Spleen (tissue), 11 donors: ENCODE results near the gene DLG3. TPM values are rescaled to one million over a fixed set of nuclear protein-coding genes. Genes with fewer than 3 reads are reported as not detected.
A peak's percentile ranks its signal among the peaks of the same experiment; 100 is the strongest.

Experiments
- DNase-seq: peaks from one replicate; pipeline ENCODE4 v3.0.0-alpha.2; 2020
- H3K27ac ChIP-seq, 8 donors: fragments of 200-600 bp; sonication (generic) in 7 of 8; 1 replicate in 4 of 8; 2 replicates in 4 of 8; pipeline versions ENCODE4 v1.5.0 to v1.8.0; 2016 to 2021; ENCODE audit warnings: inconsistent platforms in 4 of 8, mild to moderate bottlenecking in 4 of 8, moderate library complexity in 1 of 8
- H3K27me3 ChIP-seq, 7 donors: fragments of 200-600 bp; sonication (generic) in 6 of 7; replicated peaks in 1 of 7; 1 replicate in 4 of 7; 2 replicates in 3 of 7; pipeline versions ENCODE4 v1.5.0 to v1.8.0; 2016 to 2021; ENCODE audit warnings: inconsistent platforms in 3 of 7, mild to moderate bottlenecking in 1 of 7
- H3K36me3 ChIP-seq, 6 donors: fragments of 200-600 bp; sonication (generic) in 5 of 6; 1 replicate in 4 of 6; 2 replicates in 2 of 6; pipeline versions ENCODE4 v1.5.0 to v1.8.0; 2016 to 2021; ENCODE audit warnings: inconsistent platforms in 2 of 6
- H3K4me1 ChIP-seq, 6 donors: fragments of 200-600 bp; sonication (generic) in 5 of 6; 1 replicate in 3 of 6; 2 replicates in 3 of 6; pipeline versions ENCODE4 v1.5.0 to v1.8.0; 2016 to 2021; ENCODE audit warnings: inconsistent platforms in 3 of 6
- H3K4me3 ChIP-seq, 8 donors: fragments of 200-600 bp; sonication (generic) in 7 of 8; 1 replicate in 4 of 8; 2 replicates in 4 of 8; pipeline versions ENCODE4 v1.5.0 to v1.8.0; 2016 to 2021; ENCODE audit warnings: inconsistent platforms in 4 of 8, mild to moderate bottlenecking in 4 of 8, moderate library complexity in 2 of 8
- H3K9me3 ChIP-seq, 8 donors: fragments of 200-600 bp; sonication (generic) in 7 of 8; 1 replicate in 4 of 8; 2 replicates in 4 of 8; pipeline versions ENCODE4 v1.5.0 to v1.8.0; 2016 to 2021; ENCODE audit warnings: inconsistent platforms in 4 of 8
- POLR2A ChIP-seq, 3 donors: fragments of 450-650 bp; IDR thresholded peaks; one replicate each; pipeline ENCODE4 v1.5.1; 2017; ENCODE audit warnings: antibody characterized with exemption in 3 of 3, mild to moderate bottlenecking in 1 of 3
- POLR2AphosphoS5 ChIP-seq, 3 donors: sonication (generic); formaldehyde crosslinking; IDR thresholded peaks; one replicate each; pipeline ENCODE4 v1.5.1; 2017; ENCODE audit warnings: antibody characterized with exemption in 3 of 3
- WGBS, 5 donors: extraction: QIAGEN DNeasy Blood & Tissue Kit in 3 of 5; methylation state at CpG; one replicate each; pipeline versions ENCODE4 v1.1.5 to v1.1.7; 2013 to 2018; 5-methylcytosine and 5-hydroxymethylcytosine counted together
- intact Hi-C: fragments of 100-400 bp; cut with DNase I; formaldehyde crosslinking; loops from one replicate; pipeline ENCODE4 v1.15.0; 2023; ENCODE audit warnings: low total_unique reads
- polyA plus RNA-seq, 3 donors: library from polyadenylated mRNA; stranded (reverse); fragments of 200-250 nt; gene quantifications; one replicate each; pipeline ENCODE4 v1.2.1, GENCODE V29; 2013
- total RNA-seq, 7 donors: library from RNA; depleted of rRNA in 3 of 7; stranded (reverse); fragments of >200 nt in 3 of 7; fragmentation: NEBNext Ultra II Directional in 4 of 7; extraction: Animal tissue kit (Norgen Biotek cat#: 25700) in 4 of 7; gene quantifications; one replicate each; pipeline versions ENCODE4 v1.1.0 to v1.2.1, GENCODE V29; 2016 to 2021
- TF ChIP-seq, protein P1 (sequence below), 11 experiments: fragments of 200-600 bp in 7 of 11; fragments of 450-650 bp in 4 of 11; sonication (generic) in 4 of 11; IDR thresholded peaks in 8 of 11; conservative IDR thresholded peaks in 3 of 11; 1 replicate in 7 of 11; 2 replicates in 4 of 11; pipeline versions ENCODE4 v1.4.0 to v1.8.0; 2016 to 2021; ENCODE audit warnings: antibody characterized with exemption in 11 of 11, inconsistent platforms in 4 of 11, mild to moderate bottlenecking in 1 of 11
- donor health status: healthy with polysubstance abuse.
- donor health status: DM: no; HTN: no; CAD: no; lungs with moderate emphysema.
- donor health status: DM: no; HTN: no; CAD: no.
- donor health status: Bipolar disorder and iron deficiency.
- donor health status: healthy.
- donor health status: DM: no; HTN: no; CAD: no.
- donor health status: DM: yes; HTN: yes; CAD: no.

DLG3 gene
- total and polyA plus RNA-seq, 10 donors = 2.7 to 46.3 (median 35.5) TPM

DNA sequence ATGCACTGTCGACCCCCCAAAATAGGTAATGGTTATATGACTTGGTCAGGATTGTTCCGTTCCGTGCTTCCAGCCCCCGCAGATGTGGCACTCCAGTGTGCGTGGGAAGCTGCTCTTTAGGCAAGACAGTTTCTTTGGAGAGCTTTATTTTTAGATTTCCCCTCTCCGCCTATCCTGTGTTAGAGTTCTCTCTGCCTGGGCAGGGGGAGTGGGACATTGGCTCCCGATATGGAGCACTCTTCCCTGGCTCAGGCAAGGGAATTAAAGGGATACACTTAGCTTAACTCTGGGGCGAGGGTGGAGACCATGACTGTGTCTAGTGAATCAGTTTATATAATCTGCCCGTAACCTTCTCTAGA lies 36.0 kb downstream of the DLG3 start:
- no peaks in the 10 kb centered on the region for H3K27me3 ChIP-seq
- H3K4me1 ChIP-seq = peaks cover 0 to 13% (median 0%) of the 10 kb centered on the region in 6 donors
- 70 to 84% (median 76%) methylated on average over 9 of the region's 9 CpGs for WGBS, 5 donors
- intact Hi-C loops = no loop called here
- DNase-seq = no peak
- TF ChIP-seq, protein P1, sequence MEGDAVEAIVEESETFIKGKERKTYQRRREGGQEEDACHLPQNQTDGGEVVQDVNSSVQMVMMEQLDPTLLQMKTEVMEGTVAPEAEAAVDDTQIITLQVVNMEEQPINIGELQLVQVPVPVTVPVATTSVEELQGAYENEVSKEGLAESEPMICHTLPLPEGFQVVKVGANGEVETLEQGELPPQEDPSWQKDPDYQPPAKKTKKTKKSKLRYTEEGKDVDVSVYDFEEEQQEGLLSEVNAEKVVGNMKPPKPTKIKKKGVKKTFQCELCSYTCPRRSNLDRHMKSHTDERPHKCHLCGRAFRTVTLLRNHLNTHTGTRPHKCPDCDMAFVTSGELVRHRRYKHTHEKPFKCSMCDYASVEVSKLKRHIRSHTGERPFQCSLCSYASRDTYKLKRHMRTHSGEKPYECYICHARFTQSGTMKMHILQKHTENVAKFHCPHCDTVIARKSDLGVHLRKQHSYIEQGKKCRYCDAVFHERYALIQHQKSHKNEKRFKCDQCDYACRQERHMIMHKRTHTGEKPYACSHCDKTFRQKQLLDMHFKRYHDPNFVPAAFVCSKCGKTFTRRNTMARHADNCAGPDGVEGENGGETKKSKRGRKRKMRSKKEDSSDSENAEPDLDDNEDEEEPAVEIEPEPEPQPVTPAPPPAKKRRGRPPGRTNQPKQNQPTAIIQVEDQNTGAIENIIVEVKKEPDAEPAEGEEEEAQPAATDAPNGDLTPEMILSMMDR (IDR thresholded peaks at IDR 0.05 in 8 of 11, conservative IDR thresholded peaks at IDR 0.05 in 3 of 11) = no peak
- TF ChIP-seq POLR2AphosphoS5 (IDR thresholded peaks at IDR 0.05) = peak in 1 of 3 donors; percentile 8
- H3K27ac ChIP-seq = peak overlapping the region in 5 of 8 donors; percentile 25 to 63 (median 51)
- H3K36me3 ChIP-seq = peaks cover 0 to 16% (median 0%) of the 10 kb centered on the region in 6 donors
- no peak overlapping the region for H3K4me3 ChIP-seq
- H3K9me3 ChIP-seq = no peaks in the 10 kb centered on the region

DNA sequence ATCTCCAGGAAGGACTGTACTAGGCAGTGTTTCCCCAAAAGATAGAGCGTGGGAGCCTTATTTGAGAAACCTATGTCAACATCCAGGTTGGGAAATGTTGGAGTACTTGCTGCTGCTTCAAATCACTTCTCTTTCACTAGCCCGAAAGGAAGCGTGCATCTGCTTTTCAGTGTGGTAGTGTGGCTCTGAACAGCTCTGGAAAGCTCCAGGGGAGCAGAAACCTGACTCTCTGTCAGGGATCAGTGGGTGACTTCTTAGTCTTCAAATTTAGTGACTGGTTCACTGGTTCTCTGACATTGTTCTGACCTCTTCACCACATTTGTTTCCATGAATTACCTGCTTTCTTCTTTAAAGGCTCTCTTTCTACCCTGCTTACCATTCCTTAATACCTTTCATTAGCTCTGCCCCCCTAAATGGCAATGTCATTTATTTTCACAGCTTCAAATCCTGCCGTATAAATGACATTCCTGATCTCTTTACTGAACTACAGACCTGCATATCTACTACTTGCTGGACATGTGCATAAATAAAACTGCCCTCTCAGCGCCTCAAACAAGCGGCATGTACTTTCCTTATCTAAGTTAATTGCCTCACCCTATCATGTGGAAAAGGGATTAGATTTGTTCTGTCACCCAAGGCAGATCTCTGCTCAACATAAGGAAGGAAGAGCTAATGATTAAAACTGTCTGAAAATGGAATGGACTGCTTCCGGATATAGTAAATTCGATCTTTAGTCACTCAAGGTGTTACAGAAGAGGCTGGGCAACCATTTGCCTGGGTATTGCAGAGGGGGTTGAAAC lies 37.0 kb downstream of the DLG3 start:
- H3K9me3 ChIP-seq = no peaks in the 10 kb centered on the region
- intact Hi-C loops = no loop called here
- no peak overlapping the region for H3K4me3 ChIP-seq
- H3K27ac ChIP-seq = peak overlapping the region in 6 of 8 donors; percentile 13 to 60 (median 44)
- TF ChIP-seq POLR2A (IDR thresholded peaks at IDR 0.05) = no peak
- no peak for TF ChIP-seq POLR2AphosphoS5 (IDR thresholded peaks at IDR 0.05)
- TF ChIP-seq, protein P1 (IDR thresholded peaks at IDR 0.05 in 8 of 11, conservative IDR thresholded peaks at IDR 0.05 in 3 of 11) = no peak
- no peak for DNase-seq
- 70 to 77% (median 74%) methylated on average over 8 of the region's 8 CpGs for WGBS, 5 donors
- H3K36me3 ChIP-seq = peaks cover 0 to 20% (median 0%) of the 10 kb centered on the region in 6 donors
- H3K4me1 ChIP-seq = peaks cover 0 to 13% (median 0%) of the 10 kb centered on the region in 6 donors
- H3K27me3 ChIP-seq = no peaks in the 10 kb centered on the region

DNA sequence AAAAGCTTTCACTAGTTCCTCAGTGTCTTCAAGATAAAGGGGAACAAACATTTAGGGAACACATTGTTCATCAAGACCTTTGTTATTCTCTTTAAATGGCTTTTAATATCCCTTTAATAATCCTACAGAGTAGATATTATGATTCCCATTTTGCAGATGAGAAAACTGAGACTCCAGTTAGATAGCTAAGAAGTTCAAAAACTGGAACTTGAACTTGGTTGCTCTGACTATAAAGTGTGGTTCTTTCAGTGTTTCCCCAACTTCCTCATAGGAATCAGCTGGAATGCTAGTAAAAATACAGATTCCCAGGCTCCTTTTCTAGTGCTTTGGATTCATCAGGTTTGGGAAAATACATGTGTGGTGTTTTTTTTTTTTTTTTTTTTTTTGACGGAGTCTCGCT lies 37.7 kb downstream of the DLG3 start:
- no peak overlapping the region for H3K27ac ChIP-seq
- TF ChIP-seq, protein P1 (IDR thresholded peaks at IDR 0.05 in 8 of 11, conservative IDR thresholded peaks at IDR 0.05 in 3 of 11) = no peak
- TF ChIP-seq POLR2AphosphoS5 (IDR thresholded peaks at IDR 0.05) = no peak
- no peak for TF ChIP-seq POLR2A (IDR thresholded peaks at IDR 0.05)
- 90 to 100% (median 95%) methylated on average over 1 to 2 of the region's 2 CpGs for WGBS, 5 donors

DNA sequence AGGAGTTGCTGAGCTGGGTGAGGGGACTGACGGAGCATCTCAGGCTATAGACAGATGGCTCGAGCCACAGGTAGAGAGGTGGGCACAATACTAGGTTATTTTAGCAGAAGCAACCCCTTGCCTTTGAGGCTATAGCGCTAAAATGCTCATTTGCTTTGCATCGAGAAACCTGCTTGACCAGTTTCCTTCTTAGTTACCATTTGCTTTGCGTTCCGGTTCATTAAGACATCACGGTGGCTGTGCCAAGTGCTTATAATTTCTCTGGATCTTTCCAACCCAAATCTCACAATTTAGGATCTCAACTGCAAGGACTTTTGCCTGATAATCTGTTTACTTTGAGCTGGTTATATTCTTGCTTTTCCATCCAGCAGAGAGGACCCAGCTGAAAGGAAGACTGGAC lies 40.8 kb downstream of the DLG3 start:
- no peak for DNase-seq
- Histone ChIP-seq H3K36me3 (peaks cover 0 to 13% (median 0%) of the 10 kb centered on the region in 6 donors), H3K4me3 (no peak overlapping the region), H3K4me1 (peaks cover 0 to 7% (median 0%) of the 10 kb centered on the region in 6 donors), H3K27me3 (no peaks in the 10 kb centered on the region), H3K9me3 (no peaks in the 10 kb centered on the region), H3K27ac (no peak overlapping the region)
- intact Hi-C loops = no loop called here
- no peak for TF ChIP-seq POLR2A (IDR thresholded peaks at IDR 0.05)
- TF ChIP-seq, protein P1 (IDR thresholded peaks at IDR 0.05 in 8 of 11, conservative IDR thresholded peaks at IDR 0.05 in 3 of 11) = no peak
- TF ChIP-seq POLR2AphosphoS5 (IDR thresholded peaks at IDR 0.05) = no peak
- WGBS, 5 donors = 67 to 95% (median 89%) methylated on average over 7 of the region's 7 CpGs

More for the DNA sequence above, 37.7 kb downstream of the DLG3 start:
- H3K4me3 ChIP-seq = no peak overlapping the region
- intact Hi-C loops = no loop called here
- no peaks in the 10 kb centered on the region for H3K27me3 ChIP-seq
- no peak for DNase-seq
- H3K36me3 ChIP-seq = peaks cover 0 to 20% (median 0%) of the 10 kb centered on the region in 6 donors
- no peaks in the 10 kb centered on the region for H3K9me3 ChIP-seq
- H3K4me1 ChIP-seq = peaks cover 0 to 13% (median 0%) of the 10 kb centered on the region in 6 donors
